Common myeloid progenitor, CD34-positive (primary cell): ENCODE measurements around the gene UBE2S.
"Not testable (repeated sequence)": the region's sequence is repeated elsewhere in the genome, so short reads cannot be mapped to it uniquely, and the experiment has no call there.

Source experiments
- CTCF ChIA-PET: fragments of 350-600 bp; sonication (Branson Sonifier 250); formaldehyde crosslinking; loops from one replicate; lab custom pipeline; 2021; ENCODE audit warnings: antibody characterized with exemption; lab: Charles Lee
- POLR2A ChIA-PET: fragments of 350-600 bp; sonication (Branson Sonifier 250); formaldehyde crosslinking; loops from one replicate; lab custom pipeline; 2021; ENCODE audit warnings: antibody characterized with exemption; lab: Charles Lee
- DNase-seq, 3 donors: peaks; one replicate each; pipeline versions ENCODE4 v3.0.0 to v3.0.0-alpha.2; 2013
- H3K27ac ChIP-seq, 2 experiments: 1 replicate in 1 of 2; 2 replicates in 1 of 2; pipeline ENCODE4 v1.7.0; 2013; ENCODE audit warnings: inconsistent platforms in 2 of 2, low read length in 2 of 2, mild to moderate bottlenecking in 2 of 2, low read depth in 1 of 2, moderate library complexity in 1 of 2; ENCODE audit not compliant: severe bottlenecking in 2 of 2, insufficient read depth in 1 of 2, poor library complexity in 1 of 2
- H3K27me3 ChIP-seq, 5 experiments: replicated peaks in 2 of 5; 1 replicate in 3 of 5; 2 replicates in 2 of 5; pipeline versions ENCODE4 v1.6.1 to v1.7.0; 2013; ENCODE audit warnings: low read length in 4 of 5, mild to moderate bottlenecking in 2 of 5, moderate library complexity in 2 of 5, inconsistent platforms in 1 of 5; ENCODE audit not compliant: insufficient read depth in 5 of 5, control insufficient read depth in 4 of 5
- H3K36me3 ChIP-seq, 4 experiments: 1 replicate in 2 of 4; 2 replicates in 2 of 4; pipeline versions ENCODE4 v1.6.1 to v1.7.0; 2013; ENCODE audit warnings: low read length in 3 of 4, control low read depth in 1 of 4, mild to moderate bottlenecking in 1 of 4; ENCODE audit not compliant: control insufficient read depth in 4 of 4, insufficient read depth in 4 of 4
- H3K4me1 ChIP-seq, 4 experiments: 1 replicate in 3 of 4; 2 replicates in 1 of 4; pipeline versions ENCODE4 v1.6.1 to v1.7.1; 2013; ENCODE audit warnings: low read length in 3 of 4, mild to moderate bottlenecking in 3 of 4, control low read depth in 1 of 4, inconsistent platforms in 1 of 4, moderate library complexity in 1 of 4; ENCODE audit not compliant: control insufficient read depth in 4 of 4, insufficient read depth in 4 of 4; ENCODE audit errors: control extremely low read depth in 1 of 4
- H3K4me3 ChIP-seq, 7 experiments: 1 replicate in 4 of 7; 2 replicates in 3 of 7; pipeline versions ENCODE4 v1.5.1 to v1.7.0; 2013; ENCODE audit warnings: mild to moderate bottlenecking in 7 of 7, low read length in 6 of 7, moderate library complexity in 6 of 7, inconsistent platforms in 2 of 7, low read depth in 2 of 7, control low read depth in 1 of 7; ENCODE audit not compliant: insufficient read depth in 4 of 7, control insufficient read depth in 1 of 7; ENCODE audit errors: extremely low read depth in 1 of 7
- H3K9me3 ChIP-seq, 5 experiments: 1 replicate in 4 of 5; 2 replicates in 1 of 5; pipeline versions ENCODE4 v1.6.1 to v1.7.1; 2013; ENCODE audit warnings: low read length in 4 of 5, mild to moderate bottlenecking in 2 of 5, inconsistent platforms in 1 of 5, low read depth in 1 of 5, moderate library complexity in 1 of 5; ENCODE audit not compliant: control insufficient read depth in 4 of 5, insufficient read depth in 2 of 5; ENCODE audit errors: control extremely low read depth in 1 of 5
- WGBS: methylation state at CpG from one replicate; pipeline ENCODE4 v1.1.5; 2013; ENCODE audit not compliant: insufficient coverage; 5-methylcytosine and 5-hydroxymethylcytosine counted together

Gene UBE2S

DNA sequence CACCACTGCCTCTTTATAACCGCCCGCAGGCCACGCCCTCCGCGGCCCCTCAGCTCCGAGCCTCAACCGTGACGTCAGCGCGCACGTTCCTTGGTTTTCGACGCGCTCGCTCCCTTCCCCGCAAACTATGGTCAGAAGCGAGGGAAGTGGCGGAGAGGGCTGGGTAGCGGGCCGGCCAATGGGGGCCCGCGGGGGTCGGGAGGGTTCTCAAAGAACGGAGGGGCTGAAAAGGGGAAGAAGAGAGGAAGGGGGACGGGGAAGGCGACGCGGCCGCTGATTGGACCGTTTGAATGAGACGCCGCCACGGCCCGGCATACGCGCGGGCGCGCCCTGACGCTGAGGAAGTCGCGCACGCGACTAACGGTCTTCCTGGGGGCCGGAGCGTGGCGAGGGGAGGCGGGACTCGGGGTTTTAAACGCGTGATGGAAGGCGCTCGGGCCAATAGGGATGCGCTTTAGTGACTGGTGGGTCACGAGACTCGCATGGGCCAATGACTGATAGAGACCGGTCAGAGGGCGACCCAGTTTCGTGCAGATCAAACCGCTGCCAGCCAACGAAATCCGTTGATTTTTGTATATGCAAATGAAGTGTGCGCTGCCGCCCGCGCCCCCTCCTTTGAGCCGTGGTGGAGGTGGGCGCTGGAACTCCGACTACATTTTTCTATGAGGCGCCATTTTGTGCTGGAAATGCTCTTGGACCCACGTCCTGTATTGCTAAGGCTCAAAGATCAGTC is 378 bp upstream of the UBE2S start:
- Histone ChIP-seq H3K36me3 (peaks cover 2 to 32% (median 23%) of the 10 kb centered on the region in 4 experiments), H3K4me1 (peaks cover 5 to 24% (median 22%) of the 10 kb centered on the region in 4 experiments), H3K9me3 (peaks cover 0 to 6% (median 2%) of the 10 kb centered on the region in 5 experiments), H3K27me3 (no peaks in the 10 kb centered on the region), H3K27ac (peak overlapping the region; percentile 88 to 94), H3K4me3 (peak overlapping the region in 6 of 7 experiments; percentile 68 to 87 (median 80))
- CTCF ChIA-PET, result interaction anchor here (1.2 to 2.2 kb wide), 2 partner anchors 69 to 116 kb away, joined by 3 to 7 read pairs; no protein-coding TSS in a partner anchor
- under 1% methylated on average over 65 of the region's 72 CpGs for WGBS
- POLR2A ChIA-PET, result interaction anchor here (0.6 to 1.6 kb wide), 16 partner anchors 11 to 154 kb away, joined by 3 to 15 read pairs (median 6); partner anchors contain the start of genes HSPBP1, ISOC2, KMT5C and PPP6R1
- peak; percentile 100 for DNase-seq

DNA sequence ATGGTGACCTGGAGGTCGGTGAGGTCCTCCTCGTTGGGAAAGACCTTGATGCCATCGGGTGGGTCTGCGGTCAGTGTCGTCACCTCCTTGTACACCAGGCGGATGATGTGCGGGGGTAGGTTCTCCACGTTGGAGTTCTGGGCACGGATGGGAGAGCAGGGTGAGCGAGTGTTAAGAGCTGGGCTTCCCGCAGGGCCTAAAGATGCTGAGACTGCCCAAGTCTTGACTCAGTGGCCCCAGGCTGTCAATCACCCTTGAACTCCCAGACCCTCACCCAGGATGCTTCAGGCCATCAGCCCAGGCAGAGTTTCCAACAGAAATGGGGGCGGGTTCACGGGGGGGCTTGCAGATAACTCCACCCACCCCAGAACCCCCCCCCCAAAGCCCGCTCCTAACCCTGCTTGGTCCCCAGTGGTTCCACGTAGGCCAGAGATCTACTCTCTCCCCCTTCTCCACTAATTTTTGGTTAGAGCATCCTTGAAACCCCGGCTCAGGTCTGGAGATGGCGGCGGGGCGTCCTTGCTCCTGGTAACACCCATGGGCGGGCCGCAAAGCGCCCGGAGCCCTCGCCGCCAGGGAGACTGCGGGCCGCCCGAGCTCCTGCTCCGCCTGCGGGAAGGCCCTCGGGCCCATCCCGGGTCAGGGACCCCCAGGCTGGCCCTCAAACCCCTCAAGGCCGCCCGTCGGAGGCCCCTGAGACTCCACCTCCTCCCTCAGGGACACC is 600 bp downstream of the UBE2S start:
- Histone ChIP-seq H3K4me3 (peak overlapping the region; percentile 68 to 87 (median 80)), H3K27me3 (no peaks in the 10 kb centered on the region), H3K4me1 (peaks cover 5 to 24% (median 22%) of the 10 kb centered on the region in 4 experiments), H3K27ac (peak overlapping the region; percentile 88 to 94), H3K36me3 (peaks cover 4 to 41% (median 32%) of the 10 kb centered on the region in 4 experiments), H3K9me3 (peaks cover 0 to 6% (median 2%) of the 10 kb centered on the region in 5 experiments)
- DNase-seq, result peak in 2 of 3 donors; percentile 34 to 53
- ChIA-PET POLR2A (interaction anchor here (0.5 to 1.6 kb wide), 15 partner anchors 9 to 265 kb away, joined by 3 to 15 read pairs (median 5); partner anchors contain the start of genes HSPBP1, ISOC2, KMT5C and SHISA7), CTCF (no interaction called here)
- 18% methylated on average over 28 of the region's 35 CpGs for WGBS

DNA sequence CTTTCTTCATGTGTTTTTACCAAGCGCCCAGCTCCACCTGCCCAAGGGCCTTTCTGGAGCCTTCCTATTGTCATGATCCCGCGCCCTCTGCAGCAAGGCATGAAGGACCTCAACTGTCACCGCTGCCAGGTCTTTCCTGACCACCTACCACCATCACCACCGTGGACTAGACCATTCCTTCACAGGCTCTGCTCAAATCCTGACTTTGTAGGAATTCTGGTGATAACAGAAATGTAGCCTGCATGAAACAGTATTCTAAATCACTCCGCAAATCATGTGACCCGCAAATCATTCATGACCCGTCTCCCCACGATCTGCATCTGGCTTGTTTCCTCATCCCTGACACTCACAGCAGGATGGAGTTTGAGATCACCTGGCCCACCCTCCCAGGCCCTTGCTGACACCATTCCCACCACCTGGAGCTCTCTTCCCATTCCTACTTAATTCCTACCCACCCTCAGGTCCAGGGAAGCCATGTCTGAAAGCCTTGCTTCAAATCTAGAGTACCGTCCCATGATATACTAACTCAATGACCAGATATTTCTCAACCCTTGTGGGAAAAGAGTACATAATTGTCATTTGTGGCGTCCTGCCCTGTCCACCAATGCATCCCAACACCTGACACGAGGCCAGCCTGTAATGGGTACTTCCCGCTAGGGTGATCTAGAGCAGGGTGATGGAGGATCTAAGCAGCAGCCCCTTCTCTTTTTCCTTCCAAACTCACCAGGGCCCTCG is 1.3 kb downstream of the UBE2S start:
- WGBS, result 88% methylated on average over 8 of the region's 14 CpGs
- peak overlapping the region in 6 of 7 experiments; percentile 78 to 87 (median 81) for H3K4me3 ChIP-seq
- peak overlapping the region; percentile 17 to 94 for H3K27ac ChIP-seq
- peaks cover 7 to 48% (median 37%) of the 10 kb centered on the region in 4 experiments for H3K36me3 ChIP-seq
- H3K27me3 ChIP-seq, result no peaks in the 10 kb centered on the region
- ChIA-PET POLR2A (interaction anchor here (0.9 to 1.6 kb wide), 4 partner anchors 12 to 22 kb away, joined by 3 to 7 read pairs (median 3); partner anchors contain the start of gene TMEM238), CTCF (interaction anchor here (1.1 kb wide), 1 partner anchor 104 kb away, joined by 3 read pairs; no protein-coding TSS in a partner anchor)
- no peak for DNase-seq
- peaks cover 0 to 6% (median 2%) of the 10 kb centered on the region in 5 experiments for H3K9me3 ChIP-seq
- peaks cover 5 to 24% (median 22%) of the 10 kb centered on the region in 4 experiments for H3K4me1 ChIP-seq

GRCh38 chr19:55405638-55406037 is 1.9 kb downstream of the UBE2S start:
- Histone ChIP-seq H3K4me1 (peaks cover 5 to 24% (median 22%) of the 10 kb centered on the region in 4 experiments), H3K9me3 (peaks cover 0 to 5% (median 2%) of the 10 kb centered on the region in 5 experiments), H3K27ac (no peak overlapping the region), H3K36me3 (peaks cover 12 to 53% (median 39%) of the 10 kb centered on the region in 4 experiments), H3K27me3 (no peaks in the 10 kb centered on the region), H3K4me3 (peak overlapping the region in 2 of 7 experiments; percentile 52 to 87)
- POLR2A ChIA-PET, result interaction anchor here (0.9 to 1.1 kb wide), 2 partner anchors 16 to 18 kb away, joined by 3 read pairs; no protein-coding TSS in a partner anchor
- DNase-seq, result no peak
- CTCF ChIA-PET, result interaction anchor here (0.6 to 1.1 kb wide), 2 partner anchors 76 to 104 kb away, joined by 3 read pairs; no protein-coding TSS in a partner anchor
- 97% methylated on average over 5 of the region's 5 CpGs for WGBS

DNA sequence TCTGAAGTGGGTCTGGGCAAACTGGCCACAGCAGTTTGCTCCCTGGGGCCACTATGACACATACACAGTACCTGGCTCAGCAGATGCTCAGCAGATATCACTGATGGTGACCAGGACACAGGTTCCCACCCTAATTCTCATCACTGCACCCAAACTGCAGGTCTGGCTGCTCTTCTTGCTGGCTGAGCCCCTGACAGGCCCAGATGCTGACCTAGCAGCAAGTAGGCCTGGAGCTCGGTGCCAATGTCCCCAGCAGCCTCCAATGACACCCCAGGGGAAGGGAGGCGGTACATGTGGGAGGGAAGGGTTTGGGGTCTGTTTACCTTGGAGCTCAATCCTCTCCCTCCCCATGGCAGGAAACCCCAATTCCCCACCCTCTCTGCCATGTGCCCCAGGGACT is 5.1 kb downstream of the UBE2S start:
- ChIA-PET CTCF (interaction anchor here (0.6 to 2.3 kb wide), 2 partner anchors 16 to 113 kb away, joined by 4 to 8 read pairs; no protein-coding TSS in a partner anchor), POLR2A (interaction anchor here (0.6 kb wide), 2 partner anchors 16 to 18 kb away, joined by 3 to 5 read pairs; no protein-coding TSS in a partner anchor)
- Histone ChIP-seq H3K4me3 (no peak overlapping the region), H3K9me3 (no peaks in the 10 kb centered on the region), H3K4me1 (peaks cover 5 to 17% (median 16%) of the 10 kb centered on the region in 4 experiments), H3K36me3 (peaks cover 14 to 60% (median 46%) of the 10 kb centered on the region in 4 experiments), H3K27me3 (no peaks in the 10 kb centered on the region), H3K27ac (no peak overlapping the region)
- WGBS, result no CpG with 5 or more reads among the region's 2 CpGs
- no peak for DNase-seq

DNA sequence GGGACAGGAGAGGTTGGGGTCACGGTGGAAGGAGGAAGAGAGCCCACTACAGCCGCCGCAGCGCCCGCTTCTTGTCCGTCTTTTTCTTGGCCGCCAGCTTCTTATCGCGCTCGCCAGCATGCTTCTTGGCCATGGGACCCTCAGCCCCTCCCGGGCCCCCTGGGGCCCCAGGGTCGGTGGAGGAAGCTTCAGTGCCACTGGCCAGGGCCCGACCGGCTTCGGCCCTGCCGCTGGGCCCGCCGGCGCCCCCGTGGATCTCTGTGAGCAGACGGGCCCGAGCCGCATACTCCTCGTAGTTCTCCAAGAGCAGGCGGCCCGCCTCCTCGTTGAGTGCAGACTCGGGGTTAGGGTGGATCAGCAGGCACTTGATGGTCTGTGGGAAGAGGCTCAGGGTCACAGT is 6.2 kb downstream of the UBE2S start:
- H3K27ac ChIP-seq, H3K4me3 ChIP-seq, H3K27me3 ChIP-seq, H3K9me3 ChIP-seq, DNase-seq, POLR2A ChIA-PET: not testable (repeated sequence)
- WGBS, result no CpG with 5 or more reads among the region's 28 CpGs
- CTCF ChIA-PET, result interaction anchor here (5.0 kb wide), 1 partner anchor 14 kb away, joined by 25 read pairs; the partner anchor contains the start of gene RPL28
- Histone ChIP-seq H3K36me3 (peaks cover 14 to 55% (median 44%) of the 10 kb centered on the region in 4 experiments), H3K4me1 (peaks cover under 1 to 12% (median 10%) of the 10 kb centered on the region in 4 experiments)
